GM06990 (cell line): ENCODE measurements around the gene DICER1.

Experiments used
- DNase-seq: peaks from one replicate; pipeline ENCODE4 v3.0.0-alpha.2; 2011; ENCODE audit not compliant: insufficient read length; ENCODE audit errors: extremely low read depth
- H3K27me3 ChIP-seq: replicated peaks from 2 replicates; pipeline ENCODE4 v1.6.0; 2011; ENCODE audit warnings: low read length; ENCODE audit not compliant: control insufficient read depth, insufficient read depth
- H3K36me3 ChIP-seq: 2 replicates; pipeline ENCODE4 v1.5.1; 2011; ENCODE audit warnings: low read length; ENCODE audit not compliant: control insufficient read depth, insufficient read depth
- H3K4me3 ChIP-seq: replicated peaks from 2 replicates; pipeline ENCODE4 v1.5.1; 2011; ENCODE audit warnings: low read depth, mild to moderate bottlenecking, control low read depth, low read length
- CTCF ChIP-seq: IDR thresholded peaks from 2 replicates; pipeline ENCODE4 v1.5.1; 2011; ENCODE audit warnings: low read length, control low read depth, mild to moderate bottlenecking, inconsistent platforms; ENCODE audit not compliant: insufficient read depth, poor library complexity, severe bottlenecking

DICER1 gene

GRCh38 chr14:95192311-95192710 is 35.0 kb upstream of the DICER1 start:
- Histone ChIP-seq H3K36me3 (no peaks in the 10 kb centered on the region; the same call in 1 of the 2 replicates), H3K27me3 (no peaks in the 10 kb centered on the region), H3K4me3 (no peak overlapping the region)
- TF ChIP-seq CTCF, result no peak
- DNase-seq, result no peak

GRCh38 chr14:95191445-95192199 is 34.3 kb upstream of the DICER1 start:
- Histone ChIP-seq H3K4me3 (no peak overlapping the region), H3K36me3 (no peaks in the 10 kb centered on the region; the same call in 1 of the 2 replicates), H3K27me3 (no peaks in the 10 kb centered on the region)
- DNase-seq, result no peak
- TF ChIP-seq CTCF, result no peak

- no peaks in the 10 kb centered on the region; the same call in 1 of the 2 replicates for H3K36me3 ChIP-seq
- no peak for TF ChIP-seq CTCF
- no peak overlapping the region for H3K4me3 ChIP-seq
- no peak for DNase-seq
- no peaks in the 10 kb centered on the region for H3K27me3 ChIP-seq
Observed at GRCh38 chr14:95190857-95191256, 33.5 kb upstream of the DICER1 start.

GRCh38 chr14:95190346-95190840 is 33.1 kb upstream of the DICER1 start:
- H3K4me3 ChIP-seq, result no peak overlapping the region

GRCh38 chr14:95189367-95190132 is 32.2 kb upstream of the DICER1 start:
- no peak overlapping the region for H3K4me3 ChIP-seq
- no peaks in the 10 kb centered on the region; the same call in 1 of the 2 replicates for H3K36me3 ChIP-seq
- H3K27me3 ChIP-seq, result no peaks in the 10 kb centered on the region
- no peak for TF ChIP-seq CTCF
- no peak for DNase-seq

More at GRCh38 chr14:95190346-95190840, 33.1 kb upstream of the DICER1 start:
- no peak for TF ChIP-seq CTCF
- no peaks in the 10 kb centered on the region for H3K27me3 ChIP-seq
- no peak for DNase-seq
- no peaks in the 10 kb centered on the region; the same call in 1 of the 2 replicates for H3K36me3 ChIP-seq
